HG03280 (cell line): Measurements from ENCODE around the gene GTPBP6.
"Not testable (repeated sequence)": the region's sequence is repeated elsewhere in the genome, so short reads cannot be mapped to it uniquely, and the experiment has no call there.

Experiments
- ATAC-seq: cut with Tn5 transposase; IDR thresholded peaks from one replicate; pipeline ENCODE4 v1.9.1; 2021; ENCODE audit warnings: mild to moderate bottlenecking, moderate library complexity; ENCODE audit not compliant: unreplicated experiment

The GTPBP6 gene

DNA sequence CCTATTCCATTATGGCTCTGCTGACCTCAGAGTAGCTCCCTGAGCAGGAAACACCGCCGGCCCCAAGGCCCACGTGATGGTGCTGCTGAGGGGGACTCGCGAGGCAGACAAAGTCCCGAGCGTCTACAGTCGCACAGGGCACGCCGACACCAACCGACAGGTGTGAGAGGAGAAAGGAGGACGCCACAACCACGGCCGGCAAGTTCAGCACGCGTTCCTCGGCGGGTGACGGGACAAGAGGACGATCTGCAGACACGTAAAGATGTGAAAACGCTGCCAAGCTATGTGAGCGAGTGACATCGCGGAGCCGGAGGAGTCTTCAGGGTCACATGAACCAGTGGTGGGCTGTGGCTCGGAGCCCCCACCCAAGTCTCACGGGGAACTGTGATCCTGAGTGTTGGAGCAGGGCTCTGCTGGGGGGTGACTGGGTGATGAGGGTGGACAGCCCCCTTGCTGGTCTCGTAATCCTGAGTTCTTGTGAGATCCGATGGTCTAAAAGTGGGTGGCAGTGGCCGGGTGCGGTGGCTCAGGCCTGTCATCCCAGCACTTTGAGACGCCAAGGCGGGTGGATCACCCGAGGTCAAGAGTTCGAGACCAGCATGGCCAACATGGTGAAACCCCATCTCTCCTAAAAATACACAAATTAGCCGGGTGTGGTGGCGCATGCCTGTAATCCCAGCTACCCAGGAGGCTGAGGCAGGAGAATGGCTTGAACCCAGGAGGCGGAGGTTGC is 34.2 kb upstream of the GTPBP6 start:
- no peak for ATAC-seq

DNA sequence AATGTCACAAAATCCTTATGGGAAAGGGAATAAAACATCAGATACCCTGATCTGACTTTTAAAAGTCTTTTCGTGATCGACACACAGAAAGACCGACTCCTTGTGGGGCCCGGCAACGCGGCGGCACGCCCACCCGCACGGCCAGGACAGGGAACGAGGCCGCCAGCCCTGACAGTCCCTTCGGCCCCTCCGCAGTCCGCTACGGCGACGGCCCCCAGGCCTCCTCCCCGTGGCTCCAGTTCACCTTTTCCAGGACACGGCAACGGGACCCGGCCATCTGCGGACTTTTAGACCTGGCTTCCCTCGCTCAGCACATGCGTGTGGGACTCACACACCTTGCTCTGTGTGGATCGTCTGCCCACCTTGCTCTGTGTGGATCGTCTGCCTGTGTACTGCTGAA is 33.6 kb upstream of the GTPBP6 start:
- no peak for ATAC-seq

DNA sequence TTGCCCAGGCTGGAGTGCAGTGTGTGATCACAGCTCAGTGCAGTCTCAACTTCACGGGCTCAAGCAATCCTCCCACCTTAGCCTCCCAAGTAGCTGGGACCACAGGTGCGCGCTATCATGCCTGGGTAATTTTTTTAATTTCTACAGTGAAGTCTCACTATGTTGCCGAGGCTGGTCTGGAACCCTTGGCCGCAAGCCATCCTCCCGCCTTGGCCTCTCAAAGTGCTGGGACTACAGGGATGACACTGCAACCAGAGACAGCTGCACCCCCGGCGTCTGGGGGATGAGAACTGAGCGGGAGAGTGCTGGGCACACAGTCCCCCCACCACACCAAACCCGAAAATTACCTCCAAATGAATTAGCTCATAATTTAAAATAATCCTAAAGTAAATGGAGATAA is 33.1 kb upstream of the GTPBP6 start:
- no peak for ATAC-seq

DNA sequence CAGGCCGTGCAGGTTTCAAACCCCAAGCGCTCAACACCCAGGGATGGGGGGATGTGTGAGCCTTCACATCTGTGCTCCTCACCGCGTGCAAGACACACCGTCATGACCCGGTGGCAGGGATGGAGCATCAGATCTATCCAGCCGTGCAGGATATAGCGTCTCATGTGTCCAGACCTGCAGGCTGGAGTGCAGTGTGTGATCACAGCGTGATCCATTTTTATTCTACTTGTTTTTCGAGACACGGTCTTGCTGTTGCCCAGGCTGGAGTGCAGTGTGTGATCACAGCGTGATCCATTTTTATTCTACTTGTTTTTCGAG is 32.7 kb upstream of the GTPBP6 start:
- ATAC-seq = not testable (repeated sequence)

DNA sequence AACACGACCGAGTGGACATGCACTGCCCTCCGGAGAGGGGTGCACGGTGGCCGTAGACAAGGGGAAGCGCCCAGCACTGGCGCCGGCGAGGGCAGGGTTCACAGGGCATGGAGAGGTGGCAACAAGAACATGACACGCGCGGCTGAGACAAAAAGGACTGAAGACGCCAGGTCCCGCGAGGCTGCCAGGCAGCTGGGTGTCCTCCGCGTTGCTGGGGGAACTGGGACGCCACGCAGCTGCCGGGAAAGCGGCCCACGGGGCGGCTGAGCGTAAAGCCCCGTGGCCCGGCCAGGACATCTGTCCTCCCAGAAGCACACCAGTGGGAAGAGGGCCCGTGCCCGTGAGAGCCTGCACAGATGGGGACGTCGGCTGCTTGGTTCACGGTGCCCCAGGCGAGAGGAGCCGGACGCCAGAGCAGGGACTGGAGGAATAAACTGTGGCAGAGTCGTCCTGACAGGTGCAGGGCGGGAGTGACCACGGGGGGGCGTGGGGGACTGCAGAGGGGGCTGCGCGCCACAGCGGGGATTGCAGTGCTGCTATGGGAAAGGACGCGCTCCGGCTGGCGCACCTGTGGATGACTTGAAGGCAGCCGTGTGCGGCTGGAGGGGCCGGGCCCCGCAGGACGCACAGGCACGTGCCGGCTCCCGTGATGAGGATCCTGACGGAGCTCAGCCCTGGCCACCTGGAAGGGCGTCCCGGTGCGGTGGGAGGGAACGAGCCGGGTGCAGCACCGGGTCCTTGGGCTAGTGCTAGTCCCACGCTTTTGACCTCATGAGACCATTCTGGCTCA is 32.1 kb upstream of the GTPBP6 start:
- no peak for ATAC-seq

DNA sequence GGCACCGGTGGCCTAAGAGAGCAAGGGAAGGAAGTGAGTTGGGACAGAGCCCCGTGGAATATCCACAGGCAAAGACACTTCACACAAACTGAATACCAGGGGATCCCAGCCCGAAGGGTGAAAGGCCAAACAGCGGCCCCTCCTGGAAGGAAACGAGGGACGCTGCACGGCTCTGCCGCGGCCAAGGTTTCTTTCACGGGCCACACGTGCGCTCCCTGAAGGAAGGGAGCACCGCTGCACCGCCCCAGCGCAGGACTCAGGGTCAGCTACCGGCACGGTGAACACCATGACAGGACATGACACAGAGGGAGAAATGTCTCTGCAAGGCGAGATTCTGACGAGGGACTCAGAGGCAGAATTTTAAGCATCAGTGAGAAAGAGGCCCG is 31.5 kb upstream of the GTPBP6 start:
- no peak for ATAC-seq

DNA sequence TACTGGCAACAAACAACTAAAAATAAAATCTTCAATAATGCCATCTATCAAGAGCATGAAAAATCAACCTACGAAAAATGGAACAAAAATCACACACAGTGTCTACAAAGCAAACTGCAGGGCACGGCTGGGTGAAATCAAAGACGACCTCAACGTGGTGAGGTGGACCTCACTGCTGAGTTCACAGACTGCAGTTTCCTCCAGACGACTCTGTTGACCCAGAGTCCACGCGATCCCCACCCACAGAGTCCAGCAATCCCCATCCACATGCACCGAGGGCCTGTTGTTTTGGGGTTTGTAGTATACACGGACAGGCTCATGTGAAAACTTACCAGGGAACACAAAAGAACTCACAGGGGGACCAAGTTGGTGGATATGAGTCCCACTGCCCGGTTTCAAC is 31.1 kb upstream of the GTPBP6 start:
- no peak for ATAC-seq

DNA sequence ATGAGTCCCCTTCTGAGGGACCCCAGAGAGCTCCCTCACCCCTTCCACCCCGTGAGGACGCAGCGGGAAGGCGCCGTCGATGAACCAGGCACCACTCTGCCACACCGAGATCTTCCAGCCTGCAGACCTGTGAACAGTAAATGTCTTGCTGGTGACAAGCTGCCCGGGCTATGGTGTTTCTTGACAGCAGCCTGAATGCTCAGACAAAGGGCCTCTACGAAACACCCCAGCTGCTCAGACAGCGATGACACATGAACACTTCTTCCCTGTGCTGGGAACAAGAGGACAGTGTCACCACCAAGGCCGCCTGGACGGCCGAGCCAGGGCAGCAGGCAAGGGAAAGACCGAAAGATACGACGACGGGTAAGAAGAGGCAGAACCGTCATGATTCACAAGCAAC is 30.6 kb upstream of the GTPBP6 start:
- no peak for ATAC-seq

DNA sequence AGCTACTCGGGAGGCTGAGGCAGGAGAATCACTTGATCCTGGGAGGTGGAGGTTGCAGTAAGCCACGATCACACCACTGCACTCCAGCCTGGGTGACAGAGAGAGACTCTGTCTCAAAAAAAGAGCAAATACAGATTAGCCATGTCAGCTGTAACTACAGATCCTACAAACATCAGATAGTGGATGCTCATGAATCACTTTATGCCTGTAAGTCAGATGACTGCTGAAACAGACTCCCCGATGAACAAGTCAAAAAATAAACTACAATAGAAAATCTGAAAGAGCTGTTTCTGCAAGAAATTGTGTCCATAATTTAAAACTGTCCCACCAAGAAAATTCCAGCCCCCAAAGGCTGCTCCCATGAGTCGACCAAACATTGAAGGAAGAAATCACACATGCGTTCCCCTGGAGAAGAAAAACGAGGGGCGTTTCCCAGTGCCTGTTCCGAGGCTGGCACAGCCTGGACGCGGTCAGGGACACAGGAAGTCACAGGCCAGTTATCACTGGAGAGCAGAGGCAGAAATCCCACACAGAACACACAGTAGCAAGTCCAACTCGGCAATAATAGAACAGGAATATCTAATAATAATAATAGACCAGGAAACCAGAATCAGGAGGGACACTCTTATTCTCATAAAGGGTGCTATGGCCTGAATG is 30.0 kb upstream of the GTPBP6 start:
- no peak for ATAC-seq

DNA sequence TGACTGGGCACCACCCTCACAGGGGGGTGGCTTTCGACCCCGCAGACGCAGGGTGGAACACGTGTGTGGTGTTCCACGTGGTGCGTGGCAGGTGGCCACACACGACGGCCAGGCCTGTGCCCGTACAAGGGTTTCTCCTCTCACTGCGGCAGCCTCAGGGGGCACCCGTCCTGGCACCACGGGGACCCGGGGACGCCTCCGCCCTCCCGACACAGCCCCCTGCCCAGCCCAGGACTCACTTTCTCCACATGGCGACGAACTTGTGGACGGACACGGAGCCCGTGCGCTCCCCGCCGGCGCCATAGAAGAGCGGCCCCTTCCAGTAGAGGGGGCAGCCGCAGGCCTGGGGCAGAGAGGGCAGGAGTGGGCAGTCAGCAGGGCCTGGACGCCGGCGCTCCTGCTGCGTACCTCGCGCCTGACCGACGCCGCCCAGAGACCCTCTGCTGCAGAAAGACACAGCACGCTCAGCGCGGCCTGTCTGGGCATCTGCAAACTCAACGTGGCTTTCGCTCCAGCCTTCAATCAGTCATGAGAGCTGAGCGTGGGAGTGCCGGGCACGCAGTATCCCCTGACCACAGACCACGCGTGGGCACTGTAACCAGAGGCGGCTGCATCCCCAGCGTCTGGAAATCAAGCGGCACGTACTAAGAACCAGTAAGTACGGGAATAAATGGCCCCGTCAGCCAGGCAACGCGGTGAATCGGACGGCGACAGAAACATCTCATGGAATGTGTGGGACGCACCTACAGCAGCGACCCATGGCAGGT is 28.9 kb upstream of the GTPBP6 start:
- ATAC-seq = no peak

DNA sequence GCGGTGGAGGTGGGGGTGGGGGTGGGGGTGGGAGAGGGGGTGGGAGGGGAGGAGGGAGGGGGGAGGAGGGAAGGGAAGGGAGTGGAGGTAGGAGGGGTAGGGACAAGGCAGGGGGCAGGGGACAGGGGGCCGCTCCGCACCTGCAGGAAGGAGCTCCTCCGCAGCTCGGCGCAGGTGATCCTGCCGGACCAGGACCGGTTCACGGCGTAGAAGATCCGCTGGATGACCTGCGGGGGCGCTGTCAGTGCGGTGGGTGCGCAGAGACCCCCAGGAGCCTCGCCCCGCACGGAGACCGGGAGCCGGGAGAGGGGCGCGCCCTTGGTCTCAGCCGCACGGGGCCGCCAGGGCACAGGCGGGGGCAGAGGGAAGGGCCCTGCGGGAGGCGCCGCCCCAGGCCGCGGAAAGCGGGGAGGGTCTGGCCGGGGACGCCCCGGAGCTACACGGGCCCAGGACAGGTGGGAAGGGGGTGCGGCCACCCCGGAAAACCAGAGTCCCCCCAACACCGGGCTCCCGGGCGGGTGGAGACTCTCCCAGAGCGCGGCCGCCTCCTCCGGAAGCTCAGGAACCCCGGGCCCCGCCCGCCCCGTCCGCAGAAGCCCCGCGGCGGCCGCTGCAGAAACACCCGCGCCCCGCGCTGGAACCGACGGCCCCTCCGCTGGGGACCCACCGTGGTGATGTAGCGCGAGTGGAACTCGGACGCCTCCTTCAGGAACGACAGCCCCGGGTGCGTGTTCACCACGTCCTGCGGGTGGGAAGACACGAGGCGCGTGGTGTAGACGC is 27.6 kb upstream of the GTPBP6 start:
- no peak for ATAC-seq

DNA sequence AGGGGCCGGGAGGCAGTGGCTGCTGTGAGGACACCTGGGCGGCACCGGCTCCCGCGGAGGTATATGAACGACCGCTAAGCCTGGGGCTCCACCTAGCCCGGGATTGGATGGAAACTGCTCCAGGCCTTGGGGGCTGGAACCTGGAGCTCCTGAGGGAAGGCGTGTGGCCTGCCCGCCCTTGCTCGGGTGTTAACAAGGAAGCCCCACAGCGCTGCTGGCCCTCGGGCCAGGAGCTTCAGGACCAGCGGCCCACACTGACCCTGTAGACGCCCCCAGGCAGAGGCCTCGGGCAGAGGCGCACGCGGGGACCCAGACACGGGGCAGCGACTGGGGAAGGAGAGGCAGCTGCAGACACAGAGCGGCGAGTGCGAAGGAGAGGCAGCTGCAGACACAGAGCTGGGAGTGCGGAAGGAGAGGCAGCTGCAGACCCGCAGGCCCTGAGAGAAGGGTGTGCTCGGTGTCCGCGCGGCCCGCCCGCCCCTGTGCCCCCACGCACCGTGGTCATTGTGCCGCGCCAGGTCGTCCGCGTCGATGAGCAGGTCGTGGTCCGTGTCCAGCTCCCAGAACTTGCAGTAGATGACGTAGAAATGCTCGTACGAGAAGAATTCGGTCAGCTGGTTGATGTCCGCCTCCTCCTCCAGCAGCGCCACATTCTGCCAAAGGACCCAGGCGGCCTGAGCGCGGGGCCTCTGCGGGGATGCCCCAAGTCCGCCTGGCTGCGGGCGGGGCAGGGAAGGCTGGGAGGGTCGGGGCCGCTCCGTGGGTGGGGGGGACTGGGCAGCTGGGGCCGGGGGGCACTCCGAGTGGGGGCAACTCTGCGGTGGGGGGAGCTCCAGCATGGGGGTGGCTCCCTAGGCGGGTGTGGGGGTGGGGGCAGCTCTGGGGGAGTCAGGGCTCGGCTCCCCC is 26.7 kb upstream of the GTPBP6 start:
- no peak for ATAC-seq

DNA sequence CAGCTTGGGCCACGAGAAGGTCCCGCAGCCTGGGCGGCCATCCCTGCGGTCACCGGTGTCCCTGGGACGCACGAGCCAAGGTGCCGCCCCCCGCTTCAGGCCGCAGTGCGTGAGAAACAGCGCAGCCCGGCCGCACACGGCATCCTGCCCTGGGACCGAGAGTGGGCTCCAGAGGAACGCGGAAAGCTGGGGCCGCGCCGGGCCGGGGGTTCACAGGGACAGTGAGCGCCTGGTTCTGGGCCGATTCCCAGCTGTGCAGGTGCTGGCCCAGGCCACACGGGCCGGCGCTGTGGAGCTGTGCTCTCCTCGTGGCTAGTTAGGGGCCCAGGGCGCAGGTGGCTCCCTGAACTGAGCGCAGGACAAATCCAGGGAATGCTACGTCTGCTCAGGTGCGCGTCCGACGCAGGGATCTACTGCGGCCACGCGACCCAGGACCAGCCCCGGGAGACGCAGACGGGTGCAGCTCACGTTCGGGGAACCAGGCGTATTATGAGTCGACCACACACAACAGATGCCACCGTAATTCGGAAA is 25.8 kb upstream of the GTPBP6 start:
- no peak for ATAC-seq

DNA sequence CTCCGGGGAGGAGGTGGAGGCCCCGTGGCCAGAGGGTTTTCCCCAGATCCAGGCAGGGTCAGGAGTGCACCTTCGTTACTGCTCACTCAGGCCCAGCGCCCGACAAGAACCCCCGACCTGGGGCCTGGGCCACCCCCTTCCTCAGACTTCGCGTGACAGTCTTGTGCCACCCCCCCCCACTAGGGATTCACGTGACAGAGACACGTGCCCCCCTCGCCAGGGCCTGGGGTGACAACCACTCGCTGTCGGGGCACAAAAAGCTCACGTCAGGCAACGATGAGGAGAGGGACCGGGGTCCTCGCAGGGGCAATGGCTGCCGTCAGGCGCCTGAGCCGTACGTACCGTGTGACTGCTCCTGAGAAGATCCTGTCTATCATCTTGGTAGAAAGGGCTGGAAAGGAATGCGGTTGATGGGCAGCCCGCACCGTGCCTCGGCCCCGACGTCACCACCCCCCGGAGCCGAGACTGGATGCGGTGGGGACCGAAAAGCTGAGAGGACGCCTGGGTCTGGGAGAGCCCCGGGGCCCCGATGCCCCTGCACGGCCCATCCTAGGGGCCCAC is 23.0 kb upstream of the GTPBP6 start:
- ATAC-seq = no peak

DNA sequence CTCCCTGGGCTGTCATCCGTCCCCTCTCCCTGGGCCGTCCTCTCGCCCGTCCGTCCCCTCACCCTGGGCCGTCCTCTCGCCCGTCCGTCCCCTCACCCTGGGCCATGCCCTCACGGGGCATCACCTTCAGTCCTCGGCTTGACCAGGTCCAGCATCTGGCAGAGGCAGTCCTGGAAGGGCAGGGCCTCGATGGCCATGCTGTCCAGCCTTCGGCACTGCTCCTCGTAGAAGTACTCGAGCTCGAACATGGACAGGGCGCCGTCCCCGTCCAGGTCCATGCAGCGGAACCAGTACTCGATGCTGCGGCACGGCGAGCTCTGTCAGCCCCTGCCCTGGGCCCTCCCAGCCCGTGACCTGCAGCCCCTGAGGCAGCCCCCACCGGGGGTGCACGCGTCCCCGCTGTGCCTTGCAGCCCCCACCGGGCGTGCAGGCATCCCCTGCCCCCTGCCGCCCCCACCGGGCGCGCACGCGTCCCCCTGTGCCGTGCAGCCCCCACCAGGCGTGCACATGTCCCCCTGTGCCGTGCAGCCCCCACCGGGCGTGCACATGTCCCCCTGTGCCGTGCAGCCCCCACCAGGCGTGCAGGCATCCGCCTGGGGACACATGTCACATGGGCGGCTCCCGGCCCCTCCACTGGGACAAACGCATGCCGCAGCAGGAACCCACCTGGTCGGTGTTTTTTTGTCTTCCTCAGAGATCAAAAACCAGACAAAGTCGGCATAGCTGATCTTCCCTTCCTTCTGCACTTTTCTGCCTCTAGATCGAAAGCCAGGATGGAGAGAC is 22.2 kb upstream of the GTPBP6 start:
- no peak for ATAC-seq

DNA sequence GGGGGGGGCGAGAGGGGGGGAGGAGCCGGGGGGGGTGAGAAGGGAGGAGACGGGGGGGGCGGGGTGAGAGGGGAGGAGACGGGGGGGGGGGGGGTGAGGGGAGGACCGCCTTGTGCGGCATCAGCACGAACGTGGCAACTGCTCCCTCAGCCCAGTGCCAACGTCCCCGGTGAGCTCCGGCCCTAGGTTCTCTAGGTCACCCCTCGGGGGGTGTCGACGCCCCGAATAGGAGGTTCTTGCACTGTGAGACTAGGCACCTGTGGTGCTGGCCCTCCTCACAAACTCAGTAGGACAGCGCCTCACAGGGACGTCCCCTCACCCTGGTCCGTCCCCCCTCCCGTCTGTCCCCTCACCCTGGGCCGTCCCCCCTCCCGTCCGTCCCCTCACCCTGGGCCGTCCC is 21.5 kb upstream of the GTPBP6 start:
- no peak for ATAC-seq

DNA sequence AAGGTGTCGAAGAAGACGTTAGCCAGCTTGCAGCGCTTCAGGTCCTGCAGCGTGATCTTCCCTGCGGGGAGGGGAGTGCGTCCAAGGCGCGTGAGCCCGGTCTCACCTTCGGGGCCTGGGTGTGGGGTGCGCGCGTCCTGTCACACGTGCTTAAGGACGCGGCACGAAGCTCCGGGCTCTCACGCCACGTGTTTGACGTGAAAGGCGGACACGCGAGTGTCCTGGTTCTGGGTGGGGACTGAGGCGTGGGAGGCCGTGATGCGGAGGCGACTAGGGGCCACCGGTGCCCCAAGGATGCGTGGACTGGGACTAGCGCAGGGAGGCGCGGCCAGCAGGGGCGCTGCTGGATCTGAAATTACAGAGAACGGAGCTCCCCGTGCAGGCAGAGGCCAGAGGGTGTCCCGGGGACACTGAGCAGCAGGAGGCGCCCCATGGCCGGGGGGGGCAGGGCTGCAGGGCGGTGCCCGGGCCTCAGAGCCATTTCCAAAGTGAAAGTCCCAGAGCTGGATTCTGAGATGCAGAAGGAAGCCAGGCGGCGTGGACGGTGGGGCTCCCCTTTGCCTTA is 20.3 kb upstream of the GTPBP6 start:
- ATAC-seq = no peak

DNA sequence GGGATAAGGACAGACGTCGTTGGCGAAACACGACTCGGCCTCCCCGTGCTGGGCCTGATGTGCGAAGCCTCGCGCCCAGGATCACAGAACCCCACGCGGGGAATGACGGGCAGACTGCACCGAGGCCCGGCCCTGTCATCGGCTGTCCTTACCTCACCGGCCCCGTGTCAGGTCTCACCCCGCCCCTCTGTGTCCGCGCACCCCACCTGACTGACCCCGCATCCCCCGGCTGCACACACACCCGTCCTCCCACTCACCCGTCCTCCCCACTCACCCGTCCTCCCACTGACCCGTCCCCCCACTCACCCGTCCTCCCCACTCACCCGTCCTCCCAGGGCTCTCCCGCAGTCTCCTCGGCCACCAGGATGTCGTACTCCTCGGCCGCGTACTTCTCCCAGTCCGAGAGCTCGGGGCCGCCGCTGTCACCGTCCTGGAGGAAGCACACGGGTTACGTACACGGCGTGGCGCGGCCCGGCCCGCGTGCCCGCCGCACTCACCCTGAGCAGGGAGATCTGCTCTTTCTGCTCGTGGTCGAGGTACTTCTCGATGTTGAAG is 19.8 kb upstream of the GTPBP6 start:
- no peak for ATAC-seq
